Endothelial cell of umbilical vein (primary cell): Measurements from ENCODE around the gene ASIC5. TPM values are rescaled to one million over a fixed set of nuclear protein-coding genes. Genes with fewer than 3 reads are reported as not detected.

Experiments
- BruUV-seq: library from RNA; stranded (reverse); fragments of 400-500 nt; replicated peaks from 2 replicates; lab custom pipeline; 2021; lab: Mats Ljungman, UMichigan
- CTCF ChIA-PET: fragments of 300-600, 350-600 bp; sonication (Branson Sonifier 250); formaldehyde crosslinking; loops from one replicate; lab custom pipeline; 2021; ENCODE audit warnings: antibody characterized with exemption, inconsistent platforms; lab: Charles Lee
- POLR2A ChIA-PET: fragments of 300-600, 350-600 bp; sonication (Branson Sonifier 250); formaldehyde crosslinking; loops from one replicate; lab custom pipeline; 2021; ENCODE audit warnings: antibody characterized with exemption, inconsistent platforms; lab: Charles Lee
- DNase-seq: peaks from one replicate; pipeline ENCODE4 v3.0.0-alpha.2; 2011; ENCODE audit warnings: low read depth, low spot score
- FAIRE-seq: peaks from 2 replicates; lab custom pipeline; 2011; peaks lifted over from hg19 to GRCh38; lab: Jason Lieb, UNC
- H2AFZ ChIP-seq: 2 replicates; pipeline ENCODE4 v1.6.0; 2012; ENCODE audit warnings: low read depth, low read length, control low read depth, inconsistent platforms
- H3K27ac ChIP-seq: 2 replicates; pipeline ENCODE4 v1.5.1; 2011; ENCODE audit warnings: low read depth, mild to moderate bottlenecking, control low read depth, low read length, moderate library complexity; ENCODE audit not compliant: insufficient read depth
- H3K27me3 ChIP-seq, 2 experiments: 2 replicates each; pipeline versions ENCODE4 v1.6.0 to v1.6.1; 2011; ENCODE audit warnings: low read length in 2 of 2, mixed read lengths in 1 of 2; ENCODE audit not compliant: control insufficient read depth in 2 of 2, insufficient read depth in 2 of 2
- H3K36me3 ChIP-seq, 2 experiments: 2 replicates in 1 of 2; 3 replicates in 1 of 2; pipeline ENCODE4 v1.5.1; 2011; ENCODE audit warnings: low read length in 2 of 2, mild to moderate bottlenecking in 1 of 2, moderate library complexity in 1 of 2; ENCODE audit not compliant: control insufficient read depth in 2 of 2, insufficient read depth in 2 of 2; ENCODE audit errors: extremely low read depth in 1 of 2
- H3K4me1 ChIP-seq: 3 replicates; pipeline ENCODE4 v1.5.1; 2011; ENCODE audit warnings: mild to moderate bottlenecking, low read length; ENCODE audit not compliant: control insufficient read depth, insufficient read depth; ENCODE audit errors: extremely low read depth
- H3K4me2 ChIP-seq: 2 replicates; pipeline ENCODE4 v1.6.1; 2011; ENCODE audit warnings: low read length, control low read depth, mixed read lengths; ENCODE audit not compliant: insufficient read depth
- H3K4me3 ChIP-seq, 3 experiments: fragments of 200-600 bp in 1 of 3; sonication (generic), shearing (Covaris generic) in 1 of 3; replicated peaks in 1 of 3; 2 replicates each; pipeline ENCODE4 v1.5.1; 2011 to 2016; ENCODE audit warnings: control low read depth in 3 of 3, low read length in 3 of 3, mild to moderate bottlenecking in 2 of 3, inconsistent platforms in 1 of 3, low read depth in 1 of 3, moderate library complexity in 1 of 3; ENCODE audit not compliant: insufficient read depth in 1 of 3
- H3K79me2 ChIP-seq: 2 replicates; pipeline ENCODE4 v1.6.0; 2012; ENCODE audit warnings: low read length, inconsistent platforms; ENCODE audit not compliant: control insufficient read depth, insufficient read depth
- H3K9ac ChIP-seq: replicated peaks from 2 replicates; pipeline ENCODE3; 2011; ENCODE audit warnings: low read length, control low read depth; ENCODE audit not compliant: insufficient read depth; ENCODE audit errors: extremely low read depth
- H3K9me1 ChIP-seq: replicated peaks from 3 replicates; pipeline ENCODE4 v1.6.0; 2011; ENCODE audit warnings: mild to moderate bottlenecking, low read length; ENCODE audit not compliant: control insufficient read depth, insufficient read depth; ENCODE audit errors: extremely low read depth
- H3K9me3 ChIP-seq: replicated peaks from 2 replicates; pipeline ENCODE4 v1.5.1; 2012; ENCODE audit warnings: low read length, inconsistent platforms; ENCODE audit not compliant: control insufficient read depth, insufficient read depth
- H4K20me1 ChIP-seq: replicated peaks from 2 replicates; pipeline ENCODE3; 2011; ENCODE audit warnings: mild to moderate bottlenecking, low read length; ENCODE audit not compliant: control insufficient read depth, insufficient read depth; ENCODE audit errors: extremely low read depth
- EZH2 ChIP-seq: IDR thresholded peaks from 2 replicates; pipeline ENCODE4 v1.6.1; 2012; ENCODE audit warnings: borderline replicate concordance, low read depth, mild to moderate bottlenecking, moderate library complexity, low read length, inconsistent platforms; ENCODE audit not compliant: severe bottlenecking
- FOS ChIP-seq: IDR thresholded peaks from 2 replicates; pipeline ENCODE4 v1.6.1; 2011; ENCODE audit warnings: mild to moderate bottlenecking, low read length, moderate library complexity, borderline replicate concordance; ENCODE audit not compliant: insufficient read depth
- GATA2 ChIP-seq: IDR thresholded peaks from 2 replicates; pipeline ENCODE4 v1.7.0; 2011; ENCODE audit warnings: low read depth, mild to moderate bottlenecking, moderate library complexity, mixed read lengths, low read length; ENCODE audit not compliant: insufficient read length, insufficient read depth
- JUN ChIP-seq: IDR thresholded peaks from 2 replicates; pipeline ENCODE4 v1.6.1; 2011; ENCODE audit warnings: borderline replicate concordance, low read depth; ENCODE audit not compliant: insufficient read length, insufficient read depth
- MYC ChIP-seq: IDR thresholded peaks from one replicate; pipeline ENCODE4 v1.6.1; 2011; ENCODE audit warnings: mild to moderate bottlenecking, low read depth, low read length
- POLR2A ChIP-seq: IDR thresholded peaks from 2 replicates; pipeline ENCODE4 v1.6.1; 2012; ENCODE audit warnings: low read depth, mild to moderate bottlenecking, control low read depth, low read length
- POLR2AphosphoS5 ChIP-seq: IDR thresholded peaks from 2 replicates; pipeline ENCODE4 v1.6.1; 2012; ENCODE audit warnings: low read depth, mild to moderate bottlenecking, control low read depth, low read length, moderate library complexity; ENCODE audit not compliant: insufficient read depth
- dilution Hi-C: fragments of 300-500 bp; cut with MboI; formaldehyde crosslinking; loops from one replicate; pipeline ENCODE4 v1.15.0; 2019; ENCODE audit warnings: low sequenced_read_pairs; ENCODE audit not compliant: extremely low pct_ligation_motif_present
- intact Hi-C: fragments of 100-400 bp; cut with micrococcal nuclease; formaldehyde crosslinking; loops from one replicate; pipeline ENCODE4 v1.10.0; 2022
- polyA plus RNA-seq, 4 experiments: library from polyadenylated mRNA; depleted of rRNA in 3 of 4; stranded (reverse) in 3 of 4; unstranded in 1 of 4; fragments of >200 nt; gene quantifications; 2 replicates each; pipeline versions ENCODE4 v1.2.1 to v1.2.3, GENCODE V29; 2011 to 2012; ENCODE audit warnings: missing spikeins in 1 of 4
- total RNA-seq: library from RNA; stranded (reverse); gene quantifications from 2 replicates; pipeline ENCODE4 v1.2.3, GENCODE V29; 2021
- TF ChIP-seq, protein P1 (sequence below), 2 donors: IDR thresholded peaks; 1 replicate in 1 of 2; 2 replicates in 1 of 2; pipeline ENCODE4 v1.5.1; 2011; ENCODE audit warnings: low read length in 2 of 2, mild to moderate bottlenecking in 2 of 2, moderate library complexity in 2 of 2, control low read depth in 1 of 2, inconsistent platforms in 1 of 2, low read depth in 1 of 2; ENCODE audit not compliant: insufficient read depth in 1 of 2; ENCODE audit errors: extremely low read depth in 1 of 2
- TF ChIP-seq, protein P2 (sequence below): IDR thresholded peaks from 2 replicates; pipeline ENCODE4 v1.6.1; 2011; ENCODE audit not compliant: insufficient read depth, insufficient read length

The ASIC5 gene
- total and polyA plus RNA-seq, 2 donors (not counting 3 experiments of a cell fraction or from before 2014, with no cell fraction given) = not detected

- ChIA-PET POLR2A (no interaction called here), CTCF (no interaction called here)
- no peak overlapping the region for H3K4me3 ChIP-seq
- no peak overlapping the region for H3K27ac ChIP-seq
- dilution Hi-C loops = no loop called here
- H2AFZ ChIP-seq = no peak overlapping the region
- FAIRE-seq (no peak), DNase-seq (no peak)
- no TSS peak for BruUV-seq
- H3K79me2 ChIP-seq = no peaks in the 10 kb centered on the region
- no peaks in the 10 kb centered on the region for H3K4me1 ChIP-seq
- H3K4me2 ChIP-seq = no peak overlapping the region
- TF ChIP-seq, protein P1, sequence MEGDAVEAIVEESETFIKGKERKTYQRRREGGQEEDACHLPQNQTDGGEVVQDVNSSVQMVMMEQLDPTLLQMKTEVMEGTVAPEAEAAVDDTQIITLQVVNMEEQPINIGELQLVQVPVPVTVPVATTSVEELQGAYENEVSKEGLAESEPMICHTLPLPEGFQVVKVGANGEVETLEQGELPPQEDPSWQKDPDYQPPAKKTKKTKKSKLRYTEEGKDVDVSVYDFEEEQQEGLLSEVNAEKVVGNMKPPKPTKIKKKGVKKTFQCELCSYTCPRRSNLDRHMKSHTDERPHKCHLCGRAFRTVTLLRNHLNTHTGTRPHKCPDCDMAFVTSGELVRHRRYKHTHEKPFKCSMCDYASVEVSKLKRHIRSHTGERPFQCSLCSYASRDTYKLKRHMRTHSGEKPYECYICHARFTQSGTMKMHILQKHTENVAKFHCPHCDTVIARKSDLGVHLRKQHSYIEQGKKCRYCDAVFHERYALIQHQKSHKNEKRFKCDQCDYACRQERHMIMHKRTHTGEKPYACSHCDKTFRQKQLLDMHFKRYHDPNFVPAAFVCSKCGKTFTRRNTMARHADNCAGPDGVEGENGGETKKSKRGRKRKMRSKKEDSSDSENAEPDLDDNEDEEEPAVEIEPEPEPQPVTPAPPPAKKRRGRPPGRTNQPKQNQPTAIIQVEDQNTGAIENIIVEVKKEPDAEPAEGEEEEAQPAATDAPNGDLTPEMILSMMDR (IDR thresholded peaks at IDR 0.05; ENCODE audit: extremely low read depth in 1 of 2, insufficient read depth in 1 of 2, low read depth in 1 of 2, low read length in 2 of 2) = no peak
- no peaks in the 10 kb centered on the region for H3K36me3 ChIP-seq
- no peaks in the 10 kb centered on the region for H3K9me1 ChIP-seq
- H3K9me3 ChIP-seq = no peaks in the 10 kb centered on the region
- no peak overlapping the region for H3K9ac ChIP-seq
- H4K20me1 ChIP-seq = no peaks in the 10 kb centered on the region
- intact Hi-C loops = no loop called here
- no peaks in the 10 kb centered on the region for H3K27me3 ChIP-seq
These were observed 42.4 kb upstream of the ASIC5 start for GRCh38 chr4:155908187-155909139.

DNA sequence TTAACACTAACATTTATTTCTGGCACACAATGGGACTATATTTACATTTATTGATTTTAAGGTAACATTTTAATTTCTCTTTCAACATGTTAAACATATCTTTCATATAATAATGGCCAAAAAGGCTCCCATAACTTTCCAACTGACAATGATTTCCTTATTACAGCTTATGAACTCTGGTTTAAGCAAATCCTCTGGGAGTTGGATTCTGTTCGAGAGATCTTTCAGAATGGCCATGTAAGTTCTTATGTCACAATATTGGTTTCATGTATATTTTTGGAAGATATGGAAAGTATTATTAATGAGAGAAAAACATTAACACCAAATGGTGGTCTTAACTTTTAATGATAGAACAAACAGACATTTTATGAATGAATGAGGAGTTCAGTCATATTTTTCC is 41.5 kb upstream of the ASIC5 start:
- no peaks in the 10 kb centered on the region for H3K27me3 ChIP-seq
- H3K9ac ChIP-seq = no peak overlapping the region
- no peak overlapping the region for H3K4me3 ChIP-seq
- H4K20me1 ChIP-seq = no peaks in the 10 kb centered on the region
- no peaks in the 10 kb centered on the region for H3K4me1 ChIP-seq
- dilution Hi-C loops (no loop called here), intact Hi-C loops (no loop called here)
- H3K36me3 ChIP-seq = no peaks in the 10 kb centered on the region
- no peak for DNase-seq
- H3K9me1 ChIP-seq = no peaks in the 10 kb centered on the region
- no peaks in the 10 kb centered on the region for H3K79me2 ChIP-seq
- no TSS peak for BruUV-seq
- no peak for FAIRE-seq
- TF ChIP-seq MYC (no peak), JUN (no peak), GATA2 (no peak), POLR2A (no peak), POLR2AphosphoS5 (no peak), FOS (no peak), EZH2 (no peak)
- TF ChIP-seq, protein P1 (IDR thresholded peaks at IDR 0.05; ENCODE audit: extremely low read depth in 1 of 2, insufficient read depth in 1 of 2, low read depth in 1 of 2, low read length in 2 of 2) = no peak
- TF ChIP-seq, protein P2, sequence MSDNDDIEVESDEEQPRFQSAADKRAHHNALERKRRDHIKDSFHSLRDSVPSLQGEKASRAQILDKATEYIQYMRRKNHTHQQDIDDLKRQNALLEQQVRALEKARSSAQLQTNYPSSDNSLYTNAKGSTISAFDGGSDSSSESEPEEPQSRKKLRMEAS = no peak
- no peak overlapping the region for H3K27ac ChIP-seq
- ChIA-PET CTCF (no interaction called here), POLR2A (no interaction called here)
- H2AFZ ChIP-seq = no peak overlapping the region
- no peak overlapping the region for H3K4me2 ChIP-seq
- no peaks in the 10 kb centered on the region for H3K9me3 ChIP-seq
